ENCODE data around the gene TNFRSF1B. TPM values are rescaled to one million over a fixed set of nuclear protein-coding genes. Genes with fewer than 3 reads are reported as not detected.
A peak's percentile ranks its signal among the peaks of the same experiment; 100 is the strongest.

Gene TNFRSF1B
- total RNA-seq, 2 experiments from 2014 or later, result 201 to 211 TPM

- Mint-ChIP-seq H3K9me3 (no peaks in the 10 kb centered on the region), H3K27me3 (no peaks in the 10 kb centered on the region), H3K36me3 (peaks cover 11% of the 10 kb centered on the region), H3K4me3 (no peak overlapping the region), H3K4me1 (ENCODE audit: low read depth) (peaks cover 48% of the 10 kb centered on the region), H3K27ac (peak overlapping the region; percentile 78)
- intact Hi-C loops (cut with micrococcal nuclease), result no loop called here
- POLR2A ChIA-PET, result interaction anchor here (1.0 to 1.7 kb wide), 3 partner anchors 8 to 34 kb away, joined by 3 to 7 read pairs (median 3); no protein-coding TSS in a partner anchor
- no peak for DNase-seq
- CTCF ChIA-PET, result interaction anchor here (0.6 to 1.3 kb wide), 2 partner anchors 18 to 484 kb away, joined by 3 to 7 read pairs; no protein-coding TSS in a partner anchor
Measured at GRCh38 chr1:12142891-12143630, 23.7 kb upstream of the TNFRSF1B start.

DNA sequence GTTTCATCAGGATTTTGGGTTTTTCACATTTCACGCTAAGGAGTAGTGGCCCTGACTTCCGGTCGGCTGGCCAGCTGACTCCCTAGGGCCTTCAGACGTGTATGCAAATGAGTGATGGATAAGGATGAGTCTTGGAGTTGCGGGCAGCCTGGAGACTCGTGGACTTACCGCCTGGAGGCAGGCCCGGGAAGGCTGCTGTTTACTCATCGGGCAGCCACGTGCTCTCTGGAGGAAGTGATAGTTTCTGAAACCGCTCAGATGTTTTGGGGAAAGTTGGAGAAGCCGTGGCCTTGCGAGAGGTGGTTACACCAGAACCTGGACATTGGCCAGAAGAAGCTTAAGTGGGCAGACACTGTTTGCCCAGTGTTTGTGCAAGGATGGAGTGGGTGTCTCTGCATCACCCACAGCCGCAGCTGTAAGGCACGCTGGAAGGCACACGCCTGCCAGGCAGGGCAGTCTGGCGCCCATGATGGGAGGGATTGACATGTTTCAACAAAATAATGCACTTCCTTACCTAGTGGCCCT lies 23.1 kb upstream of the TNFRSF1B start:
- H3K9me3 Mint-ChIP-seq, result no peaks in the 10 kb centered on the region
- CTCF ChIA-PET, result interaction anchor here (1.3 kb wide), 1 partner anchor 19 kb away, joined by 7 read pairs; no protein-coding TSS in a partner anchor
- POLR2A ChIA-PET, result interaction anchor here (1.0 to 1.7 kb wide), 3 partner anchors 8 to 34 kb away, joined by 3 to 7 read pairs (median 3); no protein-coding TSS in a partner anchor

GRCh38 chr1:12144236-12144635 lies 22.6 kb upstream of the TNFRSF1B start:
- H3K4me1 Mint-ChIP-seq (ENCODE audit: low read depth), result peaks cover 59% of the 10 kb centered on the region
- peaks cover 10% of the 10 kb centered on the region for H3K36me3 Mint-ChIP-seq
- POLR2A ChIA-PET, result interaction anchor here (1.3 to 1.7 kb wide), 3 partner anchors 18 to 235 kb away, joined by 3 to 7 read pairs (median 3); no protein-coding TSS in a partner anchor
- H3K27me3 Mint-ChIP-seq, result no peaks in the 10 kb centered on the region
- intact Hi-C loops (cut with micrococcal nuclease), result no loop called here
- peak overlapping the region; percentile 78 for H3K27ac Mint-ChIP-seq
- CTCF ChIA-PET, result interaction anchor here (1.3 kb wide), 1 partner anchor 19 kb away, joined by 7 read pairs; no protein-coding TSS in a partner anchor
- H3K4me3 Mint-ChIP-seq, result no peak overlapping the region
- DNase-seq, result no peak
- H3K9me3 Mint-ChIP-seq, result peaks cover 3% of the 10 kb centered on the region

More for the DNA sequence above, 23.1 kb upstream of the TNFRSF1B start:
- Mint-ChIP-seq H3K27me3 (no peaks in the 10 kb centered on the region), H3K4me1 (ENCODE audit: low read depth) (peaks cover 54% of the 10 kb centered on the region), H3K27ac (peak overlapping the region; percentile 78), H3K36me3 (peaks cover 10% of the 10 kb centered on the region), H3K4me3 (no peak overlapping the region)
- intact Hi-C loops (cut with micrococcal nuclease), result no loop called here
- DNase-seq, result peak; percentile 54

- Mint-ChIP-seq H3K36me3 (peaks cover 17% of the 10 kb centered on the region), H3K4me1 (ENCODE audit: low read depth) (peaks cover 67% of the 10 kb centered on the region), H3K27me3 (no peaks in the 10 kb centered on the region), H3K4me3 (no peak overlapping the region), H3K27ac (no peak overlapping the region), H3K9me3 (peaks cover 11% of the 10 kb centered on the region)
- ChIA-PET CTCF (no interaction called here), POLR2A (interaction anchor here (1.3 to 2.9 kb wide), 2 partner anchors 24 to 235 kb away, joined by 3 to 9 read pairs; no protein-coding TSS in a partner anchor)
- intact Hi-C loops (cut with micrococcal nuclease), result no loop called here
- no peak for DNase-seq
Measured at GRCh38 chr1:12144969-12145368, 21.8 kb upstream of the TNFRSF1B start.

- Mint-ChIP-seq H3K27ac (peak overlapping the region; percentile 23), H3K4me3 (no peak overlapping the region), H3K4me1 (ENCODE audit: low read depth) (peaks cover 75% of the 10 kb centered on the region), H3K36me3 (peaks cover 19% of the 10 kb centered on the region), H3K9me3 (peaks cover 13% of the 10 kb centered on the region), H3K27me3 (no peaks in the 10 kb centered on the region)
- POLR2A ChIA-PET, result interaction anchor here (1.3 to 5.9 kb wide), 4 partner anchors 11 to 236 kb away, joined by 3 to 28 read pairs (median 8); no protein-coding TSS in a partner anchor
- DNase-seq, result no peak
- CTCF ChIA-PET, result interaction anchor here (1.9 kb wide), 1 partner anchor 21 kb away, joined by 7 read pairs; no protein-coding TSS in a partner anchor
- intact Hi-C loops (cut with micrococcal nuclease), result no loop called here
Measured at GRCh38 chr1:12145616-12146342, 21.0 kb upstream of the TNFRSF1B start.

DNA sequence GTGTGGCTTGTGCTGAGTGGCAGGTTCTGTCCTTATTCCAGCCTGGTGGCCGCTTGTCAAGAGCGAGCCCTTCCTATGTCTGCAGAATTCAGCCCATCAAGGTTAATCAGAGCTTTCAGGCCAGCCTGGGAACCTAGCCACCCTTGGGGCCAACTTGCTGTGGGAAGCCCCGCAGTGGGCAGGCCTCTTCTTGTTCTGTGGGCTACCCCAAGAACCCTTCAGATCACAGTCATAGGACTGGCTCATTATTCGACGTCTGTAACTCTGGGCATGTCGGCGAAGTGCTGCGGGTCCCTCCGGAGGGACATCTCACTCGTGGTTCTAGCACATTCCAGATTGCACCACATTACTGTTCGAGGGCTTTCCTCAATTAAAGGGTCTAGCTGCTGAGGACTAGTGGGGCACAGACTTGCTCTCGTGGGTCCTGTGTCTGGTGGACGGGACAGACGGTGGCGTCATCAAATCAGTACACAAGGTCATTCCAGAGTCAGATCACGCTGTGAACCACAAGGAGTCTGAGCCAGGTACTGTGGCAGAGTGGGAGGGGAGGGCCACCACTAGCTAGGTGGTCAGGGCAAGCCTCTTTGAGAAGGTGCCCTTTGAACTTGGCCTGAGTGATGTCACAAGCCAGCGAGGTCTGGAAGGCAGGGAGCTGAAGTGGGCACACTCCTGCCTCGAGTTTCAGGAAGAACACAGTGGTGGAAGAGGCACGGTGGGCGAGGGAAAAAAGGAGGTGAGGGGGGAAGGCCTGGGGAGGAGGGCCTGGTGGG lies 20.3 kb upstream of the TNFRSF1B start:
- CTCF ChIA-PET, result interaction anchor here (1.9 kb wide), 1 partner anchor 22 kb away, joined by 7 read pairs; no protein-coding TSS in a partner anchor
- Mint-ChIP-seq H3K27me3 (no peaks in the 10 kb centered on the region), H3K4me1 (ENCODE audit: low read depth) (peaks cover 82% of the 10 kb centered on the region)

DNA sequence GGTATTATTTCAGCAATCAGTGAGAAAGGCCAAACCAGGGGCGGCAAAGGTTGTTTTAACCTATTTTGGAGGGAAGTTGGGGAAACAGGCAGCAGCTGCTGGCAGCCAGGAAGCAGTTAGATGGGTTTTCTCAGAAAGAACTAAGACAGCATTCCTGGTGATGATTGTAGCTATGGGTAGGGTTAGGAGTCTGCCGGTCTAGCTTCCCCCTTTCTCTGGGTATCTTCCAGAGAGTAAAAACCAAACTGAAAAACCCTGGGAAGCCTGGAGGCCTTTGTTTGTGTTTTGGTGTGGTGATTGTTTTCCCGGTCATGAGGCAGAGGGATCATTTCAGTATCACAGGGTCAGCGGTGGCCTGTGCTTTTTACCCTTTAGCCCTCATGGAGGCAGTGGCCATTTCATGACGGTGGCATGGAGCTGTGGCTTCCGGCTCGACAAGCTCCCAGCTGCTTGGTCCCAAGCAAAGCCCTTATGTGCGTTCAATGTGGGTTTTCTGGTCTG lies 19.5 kb upstream of the TNFRSF1B start:
- Mint-ChIP-seq H3K4me3 (no peak overlapping the region), H3K9me3 (peaks cover 13% of the 10 kb centered on the region), H3K27me3 (no peaks in the 10 kb centered on the region), H3K27ac (peak overlapping the region; percentile 77), H3K4me1 (ENCODE audit: low read depth) (peaks cover 90% of the 10 kb centered on the region), H3K36me3 (peaks cover 19% of the 10 kb centered on the region)
- intact Hi-C loops (cut with micrococcal nuclease), result no loop called here
- CTCF ChIA-PET, result interaction anchor here (1.9 kb wide), 1 partner anchor 22 kb away, joined by 7 read pairs; no protein-coding TSS in a partner anchor
- DNase-seq, result no peak
- POLR2A ChIA-PET, result interaction anchor here (0.9 to 5.9 kb wide), 4 partner anchors 9 to 31 kb away, joined by 3 to 28 read pairs (median 8); no protein-coding TSS in a partner anchor

More for the DNA sequence above, 20.3 kb upstream of the TNFRSF1B start:
- H3K27ac Mint-ChIP-seq, result peak overlapping the region; percentile 77
- POLR2A ChIA-PET, result interaction anchor here (0.9 to 5.9 kb wide), 4 partner anchors 10 to 32 kb away, joined by 3 to 28 read pairs (median 8); no protein-coding TSS in a partner anchor
- intact Hi-C loops (cut with micrococcal nuclease), result no loop called here
- peaks cover 13% of the 10 kb centered on the region for H3K9me3 Mint-ChIP-seq
- H3K36me3 Mint-ChIP-seq, result peaks cover 19% of the 10 kb centered on the region
- no peak for DNase-seq
- H3K4me3 Mint-ChIP-seq, result no peak overlapping the region

- no peak for DNase-seq
Measured at GRCh38 chr1:12148160-12148957, 18.4 kb upstream of the TNFRSF1B start.

DNA sequence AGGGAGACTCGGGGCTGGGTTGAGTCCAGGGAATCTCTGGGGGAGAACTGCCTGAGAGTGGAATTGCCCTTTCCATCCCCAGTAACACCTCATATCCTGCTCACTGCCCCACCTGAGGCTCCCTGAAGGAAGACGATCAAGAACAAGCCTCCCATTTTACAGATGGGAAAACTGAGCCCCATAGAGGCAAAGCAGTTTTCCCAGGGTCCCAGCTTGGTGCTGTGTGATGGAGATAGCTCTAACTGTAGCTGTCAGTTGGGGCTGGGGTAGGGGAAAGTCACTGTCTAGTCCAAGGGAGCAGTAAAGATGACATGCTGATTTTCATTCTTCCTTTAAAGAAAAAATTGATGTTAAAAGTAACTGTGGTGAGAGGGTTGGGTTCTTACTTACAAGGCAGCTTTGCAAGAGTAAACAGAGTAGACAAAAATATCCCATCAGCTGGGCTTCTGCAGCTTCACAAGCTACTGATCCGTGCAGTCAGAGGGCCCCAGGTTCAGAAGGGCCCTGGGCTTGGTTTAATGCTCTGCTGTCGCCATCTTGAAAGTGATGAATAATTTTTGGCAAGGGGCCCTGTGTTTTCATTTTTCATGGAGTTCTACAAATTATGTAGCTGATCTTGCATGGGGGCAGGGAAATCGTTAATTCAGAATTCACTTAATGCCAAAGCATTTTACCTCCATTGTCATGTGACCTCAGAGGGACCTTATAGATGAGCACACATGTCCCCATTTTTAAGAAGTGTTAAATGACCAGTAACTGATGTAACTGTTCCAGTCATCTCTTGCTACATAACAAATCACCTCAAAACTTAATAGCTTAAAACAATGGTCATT lies 17.6 kb upstream of the TNFRSF1B start:
- Mint-ChIP-seq H3K27me3 (no peaks in the 10 kb centered on the region), H3K4me1 (ENCODE audit: low read depth) (peaks cover 91% of the 10 kb centered on the region), H3K36me3 (peaks cover 12% of the 10 kb centered on the region), H3K27ac (peak overlapping the region; percentile 96), H3K9me3 (peaks cover 13% of the 10 kb centered on the region), H3K4me3 (no peak overlapping the region)
- intact Hi-C loops (cut with micrococcal nuclease), result loop anchor here (2.0 kb wide), 2 partner anchors 14 to 16 kb away; no protein-coding TSS in a partner anchor
- ChIA-PET POLR2A (interaction anchor here (0.7 to 5.9 kb wide), 4 partner anchors 12 to 34 kb away, joined by 3 to 39 read pairs (median 16); no protein-coding TSS in a partner anchor), CTCF (interaction anchor here (1.0 to 3.0 kb wide), 5 partner anchors 13 to 61 kb away, joined by 3 to 23 read pairs (median 5); no protein-coding TSS in a partner anchor)
- DNase-seq, result no peak

More at GRCh38 chr1:12148160-12148957, 18.4 kb upstream of the TNFRSF1B start:
- intact Hi-C loops (cut with micrococcal nuclease), result loop anchor here (2.0 kb wide), 2 partner anchors 14 to 16 kb away; no protein-coding TSS in a partner anchor
- Mint-ChIP-seq H3K27me3 (no peaks in the 10 kb centered on the region), H3K4me1 (ENCODE audit: low read depth) (peaks cover 93% of the 10 kb centered on the region), H3K27ac (peak overlapping the region; percentile 96), H3K4me3 (no peak overlapping the region), H3K36me3 (peaks cover 18% of the 10 kb centered on the region), H3K9me3 (peaks cover 13% of the 10 kb centered on the region)
- POLR2A ChIA-PET, result interaction anchor here (0.6 to 5.9 kb wide), 5 partner anchors 13 to 82 kb away, joined by 3 to 39 read pairs (median 9); no protein-coding TSS in a partner anchor
- CTCF ChIA-PET, result interaction anchor here (1.0 to 3.0 kb wide), 4 partner anchors 21 to 29 kb away, joined by 3 to 23 read pairs (median 6); no protein-coding TSS in a partner anchor
